Raji (cell line): ENCODE measurements around the gene DHX8.

ENCODE experiments used
- POLR2A ChIP-seq: IDR thresholded peaks from 2 replicates; pipeline ENCODE4 v1.6.1; 2011; ENCODE audit warnings: low read depth, low read length, control low read depth; ENCODE audit not compliant: insufficient read depth

DHX8 gene

DNA sequence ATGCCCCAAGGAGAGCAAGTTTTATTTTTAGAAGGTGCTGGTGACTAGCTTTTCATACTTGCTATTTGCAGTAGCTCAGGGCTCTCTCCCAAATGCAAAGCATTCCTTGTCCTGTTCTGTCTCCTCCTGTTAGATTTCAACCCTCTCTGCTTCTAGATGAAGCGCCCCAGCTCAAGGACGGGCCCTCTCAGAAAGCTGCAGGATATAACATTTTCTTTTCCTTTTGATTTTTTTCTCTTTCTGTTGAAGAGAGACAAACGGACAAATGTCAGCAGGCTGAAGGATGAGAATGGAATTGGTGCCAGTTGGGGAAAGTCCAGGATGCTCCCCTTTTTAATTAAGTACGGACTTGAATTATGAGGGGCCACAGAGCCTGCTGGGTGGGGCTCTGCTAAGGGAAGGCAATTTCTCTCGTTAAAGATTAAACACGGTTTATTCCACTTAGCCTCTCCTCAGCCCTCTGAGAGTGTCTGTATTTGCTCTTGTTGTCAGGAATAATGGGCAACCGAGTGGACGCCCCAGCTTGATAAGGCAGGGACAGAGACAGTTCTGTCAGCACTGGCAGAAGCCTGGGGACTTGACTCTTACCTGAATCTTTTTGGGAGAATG is 68.6 kb downstream of the DHX8 start:
- no peak for TF ChIP-seq POLR2A

- TF ChIP-seq POLR2A: no peak
Observed at GRCh38 chr17:43553573-43553972, 69.8 kb downstream of the DHX8 start.

- TF ChIP-seq POLR2A: no peak
Observed at GRCh38 chr17:43554857-43555256, 71.1 kb downstream of the DHX8 start.

GRCh38 chr17:43556292-43556691 is 72.5 kb downstream of the DHX8 start:
- TF ChIP-seq POLR2A: no peak

DNA sequence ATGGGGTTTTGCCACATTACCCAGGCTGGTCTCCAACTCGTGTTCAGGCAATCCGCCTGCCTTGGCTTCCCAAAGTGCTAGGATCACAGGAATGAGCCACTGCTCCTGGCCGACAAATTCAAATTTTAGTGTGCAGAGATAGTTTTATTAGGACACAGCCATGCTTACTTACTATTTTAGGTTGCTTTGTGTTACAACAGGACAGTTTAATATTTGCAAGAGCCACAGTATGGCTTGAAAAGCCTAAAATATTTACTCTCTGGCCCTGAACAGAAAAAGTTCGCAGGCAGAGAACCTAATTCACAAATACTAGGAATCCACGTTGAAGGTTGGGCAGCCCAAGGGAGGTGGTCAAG is 75.0 kb downstream of the DHX8 start:
- TF ChIP-seq POLR2A: no peak

DNA sequence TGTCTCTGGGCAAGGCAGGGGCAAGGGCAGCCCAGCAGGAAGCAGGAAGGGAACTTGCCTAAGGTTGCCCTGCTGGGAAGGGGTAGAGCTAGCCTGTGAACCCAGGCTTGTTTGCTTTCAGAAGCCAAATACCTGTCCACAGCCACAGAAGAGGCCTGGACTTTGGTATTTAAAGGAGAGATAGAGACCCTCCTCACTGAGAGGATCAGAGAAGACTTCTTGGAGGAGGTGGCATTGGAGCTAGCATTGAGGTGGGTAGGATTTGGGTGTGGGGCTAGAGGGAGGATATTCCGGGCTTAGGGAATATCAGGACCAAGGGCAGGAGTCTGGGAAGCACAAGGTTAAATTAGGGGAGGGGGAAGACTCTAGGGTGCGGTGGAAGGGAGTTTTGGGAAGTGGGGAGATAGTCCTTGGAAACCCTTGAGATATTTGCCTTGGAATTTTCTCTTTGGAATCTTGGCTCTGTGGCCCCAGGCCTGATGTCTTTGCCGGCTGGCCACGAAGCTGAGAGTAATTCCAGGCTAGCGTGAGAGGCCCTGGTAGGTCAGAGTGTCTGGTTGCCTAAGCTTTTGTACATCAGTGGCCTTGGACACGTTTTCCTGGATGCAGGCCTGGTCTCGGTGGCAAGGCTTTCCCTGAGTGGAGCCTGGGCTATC is 75.5 kb downstream of the DHX8 start:
- TF ChIP-seq POLR2A: no peak

- no peak for TF ChIP-seq POLR2A
Observed at GRCh38 chr17:43560461-43561427, 77.0 kb downstream of the DHX8 start.

GRCh38 chr17:43562679-43563599 is 79.2 kb downstream of the DHX8 start:
- no peak for TF ChIP-seq POLR2A

- no peak for TF ChIP-seq POLR2A
Observed at GRCh38 chr17:43563600-43564594, 80.1 kb downstream of the DHX8 start.

GRCh38 chr17:43568506-43569082 is 84.8 kb downstream of the DHX8 start:
- TF ChIP-seq POLR2A: no peak

GRCh38 chr17:43570518-43570928 is 86.7 kb downstream of the DHX8 start:
- no peak for TF ChIP-seq POLR2A

- TF ChIP-seq POLR2A: no peak
Observed at GRCh38 chr17:43572368-43572980, 88.7 kb downstream of the DHX8 start.
